AG09309 (cell line): ENCODE data around the gene APOBEC3H.

Source experiments
- DNase-seq: peaks from one replicate; pipeline ENCODE4 v3.0.0-alpha.2; 2010; ENCODE audit warnings: low read depth
- H3K4me3 ChIP-seq: 2 replicates; pipeline ENCODE4 v1.5.1; 2011; ENCODE audit warnings: mild to moderate bottlenecking, low read depth, low read length, moderate library complexity; ENCODE audit not compliant: control insufficient read depth
- TF ChIP-seq, protein P1 (sequence below): IDR thresholded peaks from 2 replicates; pipeline ENCODE4 v1.5.1; 2011; ENCODE audit warnings: mild to moderate bottlenecking, low read depth, low read length, inconsistent platforms; ENCODE audit not compliant: insufficient read depth, control insufficient read depth; ENCODE audit errors: missing control alignments

Gene APOBEC3H

GRCh38 chr22:39129746-39130145 is 32.7 kb downstream of the APOBEC3H start:
- DNase-seq: no peak
- TF ChIP-seq, protein P1, sequence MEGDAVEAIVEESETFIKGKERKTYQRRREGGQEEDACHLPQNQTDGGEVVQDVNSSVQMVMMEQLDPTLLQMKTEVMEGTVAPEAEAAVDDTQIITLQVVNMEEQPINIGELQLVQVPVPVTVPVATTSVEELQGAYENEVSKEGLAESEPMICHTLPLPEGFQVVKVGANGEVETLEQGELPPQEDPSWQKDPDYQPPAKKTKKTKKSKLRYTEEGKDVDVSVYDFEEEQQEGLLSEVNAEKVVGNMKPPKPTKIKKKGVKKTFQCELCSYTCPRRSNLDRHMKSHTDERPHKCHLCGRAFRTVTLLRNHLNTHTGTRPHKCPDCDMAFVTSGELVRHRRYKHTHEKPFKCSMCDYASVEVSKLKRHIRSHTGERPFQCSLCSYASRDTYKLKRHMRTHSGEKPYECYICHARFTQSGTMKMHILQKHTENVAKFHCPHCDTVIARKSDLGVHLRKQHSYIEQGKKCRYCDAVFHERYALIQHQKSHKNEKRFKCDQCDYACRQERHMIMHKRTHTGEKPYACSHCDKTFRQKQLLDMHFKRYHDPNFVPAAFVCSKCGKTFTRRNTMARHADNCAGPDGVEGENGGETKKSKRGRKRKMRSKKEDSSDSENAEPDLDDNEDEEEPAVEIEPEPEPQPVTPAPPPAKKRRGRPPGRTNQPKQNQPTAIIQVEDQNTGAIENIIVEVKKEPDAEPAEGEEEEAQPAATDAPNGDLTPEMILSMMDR: no peak
- no peak overlapping the region for H3K4me3 ChIP-seq

DNA sequence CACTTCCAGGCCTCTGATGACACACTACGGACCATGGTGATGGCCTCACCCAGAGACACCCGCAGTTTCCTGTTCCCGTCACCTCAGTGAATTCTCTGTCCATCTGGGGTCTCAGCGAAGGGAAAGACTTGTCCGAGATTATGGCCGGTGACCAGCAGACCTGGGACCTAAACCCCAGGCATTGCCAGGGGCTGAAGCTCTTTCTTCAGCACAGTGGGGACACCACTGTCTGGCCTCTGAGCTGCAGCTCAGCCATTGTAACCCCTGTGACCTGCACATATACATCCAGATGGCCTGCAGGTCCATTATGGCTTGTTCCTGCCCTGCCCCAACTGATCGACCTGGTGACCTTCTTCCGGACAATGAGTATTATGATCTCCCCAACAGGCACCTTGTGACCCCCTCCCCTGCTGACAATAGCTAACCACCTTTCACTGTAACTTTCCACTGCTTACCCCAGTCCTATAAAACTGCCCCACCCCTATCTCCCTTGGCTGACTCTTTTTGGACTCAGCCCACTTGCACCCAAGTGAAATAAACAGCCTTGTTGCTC is 33.2 kb downstream of the APOBEC3H start:
- TF ChIP-seq, protein P1: no peak
- H3K4me3 ChIP-seq: no peak overlapping the region
- no peak for DNase-seq

GRCh38 chr22:39130892-39131855 is 34.1 kb downstream of the APOBEC3H start:
- no peak overlapping the region for H3K4me3 ChIP-seq

GRCh38 chr22:39132281-39132680 is 35.2 kb downstream of the APOBEC3H start:
- no peak overlapping the region for H3K4me3 ChIP-seq
- no peak for DNase-seq
- TF ChIP-seq, protein P1: no peak

More at GRCh38 chr22:39130892-39131855, 34.1 kb downstream of the APOBEC3H start:
- DNase-seq: no peak
- TF ChIP-seq, protein P1: no peak

- DNase-seq: no peak
- no peak overlapping the region for H3K4me3 ChIP-seq
- TF ChIP-seq, protein P1: no peak
These were observed 36.0 kb downstream of the APOBEC3H start for GRCh38 chr22:39132871-39133524.

DNA sequence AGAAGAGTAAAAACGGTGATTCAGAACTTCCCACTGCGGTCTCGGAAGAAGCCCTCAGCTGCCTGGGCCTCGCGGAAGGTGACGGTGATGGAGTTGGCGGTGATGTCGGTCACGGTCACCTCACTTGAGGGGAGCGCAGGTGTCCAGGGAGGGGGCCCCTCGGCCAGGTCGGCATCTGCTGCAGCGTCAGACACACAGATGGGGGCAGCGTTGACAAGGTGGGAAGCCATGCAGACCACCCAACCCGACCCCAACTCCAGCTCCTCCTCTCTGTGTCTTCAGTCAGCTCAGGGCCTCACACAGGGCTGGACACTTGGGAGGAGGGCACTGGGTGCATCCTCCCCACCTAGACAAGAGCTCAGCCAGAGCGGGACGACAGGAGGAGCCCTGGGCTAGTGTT is 36.8 kb downstream of the APOBEC3H start:
- H3K4me3 ChIP-seq: no peak overlapping the region
- TF ChIP-seq, protein P1: no peak
- no peak for DNase-seq
